ENCODE results near the gene CCBE1.

DNA sequence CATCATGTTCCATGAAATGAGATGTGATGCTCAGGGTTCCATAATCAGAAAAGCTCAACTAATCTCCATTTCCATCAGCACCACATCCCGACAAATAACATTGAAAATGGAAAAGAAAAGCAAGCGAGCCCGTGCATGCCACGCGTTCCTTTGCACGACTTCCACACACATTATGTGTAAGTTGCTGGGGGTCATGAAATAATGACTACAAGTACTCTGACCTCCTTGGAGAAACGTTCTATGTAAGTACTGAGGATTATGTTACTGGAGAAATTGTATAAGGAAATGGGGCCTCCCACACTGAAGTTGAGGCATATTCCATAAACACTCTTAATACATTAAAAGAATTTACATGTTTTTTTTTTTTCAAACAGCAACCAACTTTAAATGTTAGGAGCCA, 38.3 kb downstream of the CCBE1 start:
- no peak for TF ChIP-seq POLR2A (IDR thresholded peaks at IDR 0.05)
- TF ChIP-seq, protein P1, sequence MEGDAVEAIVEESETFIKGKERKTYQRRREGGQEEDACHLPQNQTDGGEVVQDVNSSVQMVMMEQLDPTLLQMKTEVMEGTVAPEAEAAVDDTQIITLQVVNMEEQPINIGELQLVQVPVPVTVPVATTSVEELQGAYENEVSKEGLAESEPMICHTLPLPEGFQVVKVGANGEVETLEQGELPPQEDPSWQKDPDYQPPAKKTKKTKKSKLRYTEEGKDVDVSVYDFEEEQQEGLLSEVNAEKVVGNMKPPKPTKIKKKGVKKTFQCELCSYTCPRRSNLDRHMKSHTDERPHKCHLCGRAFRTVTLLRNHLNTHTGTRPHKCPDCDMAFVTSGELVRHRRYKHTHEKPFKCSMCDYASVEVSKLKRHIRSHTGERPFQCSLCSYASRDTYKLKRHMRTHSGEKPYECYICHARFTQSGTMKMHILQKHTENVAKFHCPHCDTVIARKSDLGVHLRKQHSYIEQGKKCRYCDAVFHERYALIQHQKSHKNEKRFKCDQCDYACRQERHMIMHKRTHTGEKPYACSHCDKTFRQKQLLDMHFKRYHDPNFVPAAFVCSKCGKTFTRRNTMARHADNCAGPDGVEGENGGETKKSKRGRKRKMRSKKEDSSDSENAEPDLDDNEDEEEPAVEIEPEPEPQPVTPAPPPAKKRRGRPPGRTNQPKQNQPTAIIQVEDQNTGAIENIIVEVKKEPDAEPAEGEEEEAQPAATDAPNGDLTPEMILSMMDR (IDR thresholded peaks at IDR 0.05) = no peak

All from uterus (tissue), 2 donors.